IPS DF 19.7 (cell line): ENCODE results near the gene PIEZO2.

Experiments
- DNase-seq: peaks from one replicate; pipeline ENCODE4 v3.0.0-alpha.2; 2013; ENCODE audit warnings: low read depth, low spot score

The PIEZO2 gene

GRCh38 chr18:10748641-10749040 is 400.7 kb downstream of the PIEZO2 start:
- DNase-seq = no peak

DNA sequence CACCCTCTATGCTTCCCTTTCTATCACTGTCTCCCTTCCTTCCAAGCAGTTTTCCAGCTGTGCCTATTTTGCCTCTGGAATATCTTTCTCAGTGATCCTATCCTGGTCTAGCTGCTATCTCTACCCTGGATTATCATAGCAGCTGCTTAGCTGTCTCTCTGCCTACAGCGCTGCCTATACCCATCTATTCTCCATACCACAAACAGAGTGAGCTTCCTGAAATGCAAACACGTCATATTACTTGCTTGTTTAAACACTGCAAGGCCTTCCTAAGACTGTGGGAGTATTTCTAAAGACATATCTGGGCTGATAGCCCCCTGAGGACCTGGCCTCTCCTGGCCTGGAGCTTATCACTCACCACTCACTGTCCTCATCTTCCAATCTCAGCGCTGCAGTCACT is 403.4 kb downstream of the PIEZO2 start:
- DNase-seq = no peak

DNA sequence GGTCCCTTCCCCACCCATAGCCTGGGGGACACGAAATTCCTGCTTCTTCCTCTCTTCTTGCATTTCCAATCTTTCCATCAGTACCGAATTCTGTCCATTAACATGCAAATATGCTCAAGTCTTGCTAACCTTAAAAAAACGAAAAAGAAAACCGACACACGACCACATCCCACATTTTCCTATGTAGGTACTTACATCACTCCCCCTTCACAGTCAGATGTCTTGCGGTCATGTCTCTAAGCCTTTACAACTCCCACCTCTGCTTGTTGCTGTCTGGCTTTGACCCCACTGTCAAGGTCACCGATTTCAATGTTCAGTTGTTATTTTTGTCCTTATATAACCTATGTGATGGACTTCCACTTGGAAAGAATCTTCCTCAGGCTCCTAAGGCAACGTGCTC is 404.1 kb downstream of the PIEZO2 start:
- DNase-seq = no peak

- DNase-seq = no peak
These were observed 405.6 kb downstream of the PIEZO2 start for GRCh38 chr18:10743766-10744165.

- no peak for DNase-seq
These were observed 410.2 kb downstream of the PIEZO2 start for GRCh38 chr18:10739152-10739551.

GRCh38 chr18:10736984-10737383 is 412.4 kb downstream of the PIEZO2 start:
- DNase-seq = no peak

- DNase-seq = no peak
These were observed 416.4 kb downstream of the PIEZO2 start for GRCh38 chr18:10732990-10733389.

DNA sequence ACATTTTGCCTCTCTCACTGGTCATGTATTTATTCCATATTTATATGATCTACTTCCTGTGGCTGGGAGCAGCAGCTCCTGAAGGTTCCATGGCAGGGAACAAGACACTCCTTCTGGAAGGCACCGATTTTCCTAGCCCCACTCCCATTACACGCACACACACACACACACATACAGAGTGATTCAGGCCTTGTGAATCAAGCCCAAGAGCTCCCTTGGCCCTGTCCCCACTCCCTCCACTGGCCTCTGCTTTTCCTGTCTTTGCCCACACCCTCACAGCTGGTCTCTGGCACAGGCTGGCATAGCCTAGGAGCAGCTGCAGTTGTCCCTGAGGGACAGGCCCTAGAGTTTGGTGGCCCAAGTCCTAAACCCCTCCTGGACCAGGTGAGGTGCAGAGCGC is 421.9 kb downstream of the PIEZO2 start:
- DNase-seq = no peak

- no peak for DNase-seq
These were observed 422.9 kb downstream of the PIEZO2 start for GRCh38 chr18:10726198-10727068.

DNA sequence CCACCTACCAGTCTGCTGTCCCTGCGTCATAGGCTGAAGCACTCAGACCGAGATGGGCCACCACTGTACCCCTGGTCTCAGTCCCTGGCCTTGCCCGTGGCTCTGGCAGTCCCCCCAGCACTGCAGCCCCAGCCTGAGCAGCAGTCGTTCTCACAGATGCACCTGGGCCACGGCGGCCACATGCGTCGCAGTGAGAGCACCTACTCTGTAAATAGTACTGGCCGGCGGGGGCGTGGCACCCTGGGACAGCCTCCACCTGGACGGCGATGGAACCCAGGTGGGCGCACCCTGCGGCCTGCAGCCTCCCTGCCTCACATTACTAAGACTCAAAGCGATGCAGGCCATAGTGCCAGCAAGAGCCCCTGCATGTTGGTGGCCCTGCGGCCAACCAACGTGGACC is 424.7 kb downstream of the PIEZO2 start:
- no peak for DNase-seq

- DNase-seq = no peak
These were observed 425.9 kb downstream of the PIEZO2 start for GRCh38 chr18:10723496-10723895.

DNA sequence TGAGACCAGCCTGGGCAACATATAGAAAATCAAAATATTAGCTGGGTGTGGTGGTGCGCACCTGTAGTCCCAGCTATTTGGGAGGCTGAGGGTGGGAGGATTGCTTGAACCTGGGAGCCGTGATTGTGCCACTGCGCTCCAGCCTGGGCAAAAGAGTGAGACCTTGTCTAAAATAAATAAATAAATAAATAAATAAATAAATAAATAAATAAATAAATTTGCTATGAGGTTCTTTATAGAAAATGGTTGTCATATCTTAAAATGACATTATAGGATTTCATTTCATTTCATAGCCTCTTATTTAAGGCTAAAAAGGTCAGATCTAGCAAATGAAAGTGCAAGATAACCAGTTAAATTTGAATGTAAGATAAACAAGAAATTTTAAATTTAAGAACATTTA is 430.6 kb downstream of the PIEZO2 start:
- no peak for DNase-seq

GRCh38 chr18:10715791-10716190 is 433.6 kb downstream of the PIEZO2 start:
- DNase-seq = no peak

GRCh38 chr18:10713409-10713808 is 436.0 kb downstream of the PIEZO2 start:
- DNase-seq = no peak

DNA sequence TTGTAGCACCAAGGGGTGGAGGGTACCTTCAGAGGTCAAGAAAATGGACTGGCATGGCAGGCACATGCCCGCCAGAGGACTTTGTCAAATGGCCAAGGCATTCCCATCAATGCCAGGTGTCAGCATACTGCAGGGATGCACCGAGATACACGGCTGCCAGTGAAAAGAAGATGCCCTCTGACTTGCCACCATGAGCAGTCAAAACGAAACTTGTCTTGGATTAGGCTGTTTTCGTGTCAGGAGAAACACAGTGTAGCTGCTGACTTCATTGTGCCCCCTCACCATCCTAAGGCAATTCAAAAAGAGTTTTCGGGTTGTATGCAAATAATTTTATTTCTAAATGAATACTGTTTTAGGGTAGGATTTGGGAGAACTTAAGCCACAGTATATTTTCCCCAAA is 442.1 kb downstream of the PIEZO2 start:
- no peak for DNase-seq

GRCh38 chr18:10705786-10706185 is 443.6 kb downstream of the PIEZO2 start:
- no peak for DNase-seq

DNA sequence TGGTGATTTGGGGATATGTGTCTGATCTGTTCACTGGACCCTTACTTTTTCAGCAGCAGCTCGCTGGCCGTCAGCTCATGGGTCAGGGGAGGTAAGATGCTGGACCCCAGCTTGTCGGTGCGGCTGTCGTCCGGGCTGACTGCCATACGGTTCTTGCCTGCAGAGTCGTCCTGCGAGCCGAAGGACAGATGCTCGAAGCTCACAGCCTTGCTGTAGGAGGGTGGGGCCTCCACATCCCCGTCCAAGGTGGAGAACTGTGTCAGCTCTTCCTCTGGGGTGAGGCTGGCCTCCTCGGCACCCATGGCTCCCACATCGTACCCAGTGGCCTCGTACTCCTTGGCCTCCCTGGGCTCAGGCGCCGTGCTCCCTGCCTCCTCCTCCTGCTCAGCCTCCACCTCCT is 444.1 kb downstream of the PIEZO2 start:
- DNase-seq = no peak

DNA sequence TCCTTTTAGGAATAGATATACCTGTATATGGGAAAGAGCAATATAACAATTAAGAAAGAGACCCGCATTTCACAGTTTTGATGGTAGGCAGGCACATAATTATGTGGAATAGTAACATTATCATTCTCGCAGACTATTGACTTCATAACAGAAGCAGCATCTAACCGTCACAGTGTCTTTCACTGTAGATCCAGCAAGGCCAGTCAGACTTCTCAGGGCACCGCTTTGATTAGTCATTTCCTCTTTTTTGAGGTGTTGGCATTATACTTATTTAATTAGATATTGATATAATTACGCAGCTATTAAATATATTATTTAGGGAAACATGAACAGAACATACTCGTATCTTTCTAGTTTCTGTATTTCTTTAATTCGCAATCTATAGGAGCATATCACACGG is 447.2 kb downstream of the PIEZO2 start:
- DNase-seq = no peak

DNA sequence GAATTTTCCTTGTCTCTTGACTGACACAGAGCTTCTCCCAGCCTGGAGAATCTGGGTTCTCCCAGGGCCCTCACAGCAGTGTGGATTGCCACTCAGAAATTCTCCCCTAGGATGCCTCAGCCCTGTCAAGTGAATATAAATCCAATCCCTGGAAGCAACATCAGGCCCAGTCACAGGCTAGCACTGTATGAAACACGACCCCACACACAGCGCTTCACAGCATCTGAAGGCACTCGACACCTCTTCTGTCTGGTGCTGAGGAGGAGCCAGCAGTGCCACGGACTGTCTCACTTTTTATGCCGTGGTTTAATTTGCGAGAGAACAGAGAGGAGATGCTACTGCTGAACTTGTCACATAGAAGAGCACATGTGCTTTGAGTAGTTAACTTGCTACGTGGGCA is 459.0 kb downstream of the PIEZO2 start:
- DNase-seq = no peak

GRCh38 chr18:10690035-10690329 is 459.4 kb downstream of the PIEZO2 start:
- no peak for DNase-seq

- no peak for DNase-seq
These were observed 459.9 kb downstream of the PIEZO2 start for GRCh38 chr18:10689236-10690034.

GRCh38 chr18:10688766-10689165 is 460.6 kb downstream of the PIEZO2 start:
- DNase-seq = no peak
